ENCODE results near the gene RAD51C. TPM values are rescaled to one million over a fixed set of nuclear protein-coding genes. Genes with fewer than 3 reads are reported as not detected.

The RAD51C gene
- total and polyA plus RNA-seq, 9 of the 15 experiments (the other 6 are each of a cell fraction or from before 2014, with no cell fraction given), result 93.9 to 341 (median 135) TPM

GRCh38 chr17:58692239-58693055 is at the start of gene RAD51C (continued):
- TF ChIP-seq, protein P1, sequence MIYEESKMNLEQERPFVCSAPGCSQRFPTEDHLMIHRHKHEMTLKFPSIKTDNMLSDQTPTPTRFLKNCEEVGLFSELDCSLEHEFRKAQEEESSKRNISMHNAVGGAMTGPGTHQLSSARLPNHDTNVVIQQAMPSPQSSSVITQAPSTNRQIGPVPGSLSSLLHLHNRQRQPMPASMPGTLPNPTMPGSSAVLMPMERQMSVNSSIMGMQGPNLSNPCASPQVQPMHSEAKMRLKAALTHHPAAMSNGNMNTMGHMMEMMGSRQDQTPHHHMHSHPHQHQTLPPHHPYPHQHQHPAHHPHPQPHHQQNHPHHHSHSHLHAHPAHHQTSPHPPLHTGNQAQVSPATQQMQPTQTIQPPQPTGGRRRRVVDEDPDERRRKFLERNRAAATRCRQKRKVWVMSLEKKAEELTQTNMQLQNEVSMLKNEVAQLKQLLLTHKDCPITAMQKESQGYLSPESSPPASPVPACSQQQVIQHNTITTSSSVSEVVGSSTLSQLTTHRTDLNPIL (CRISPR knock-in tag; IDR thresholded peaks at IDR 0.05), result no peak
- no peak for TF ChIP-seq ZNF384 (IDR thresholded peaks at IDR 0.05; ENCODE audit: low read depth, low read length)

- Histone ChIP-seq H4K20me1 (replicated peaks; ENCODE audit: control insufficient read depth, insufficient read depth, low read length) (no peaks in the 10 kb centered on the region), H3K9me1 (ENCODE audit: control insufficient read depth, insufficient read depth, low read length) (no peaks in the 10 kb centered on the region), H3K9me3 (replicated peaks; ENCODE audit: control insufficient read depth, insufficient read depth, low read depth, low read length) (no peaks in the 10 kb centered on the region), H3K4me2 (ENCODE audit: insufficient read depth, low read length) (no peak overlapping the region), H3K4me1 (replicated peaks in 1 of 2; ENCODE audit: control insufficient read depth in 2 of 2, insufficient read depth in 2 of 2, low read length in 2 of 2) (no peaks in the 10 kb centered on the region; a peak in 1 of 5 replicates), H3K4me3 (no peak overlapping the region), H3K27me3 (ENCODE audit: control insufficient read depth in 2 of 2, insufficient read depth in 2 of 2, low read length in 2 of 2) (no peaks in the 10 kb centered on the region), H3K36me3 (ENCODE audit: control insufficient read depth, insufficient read depth, low read length) (no peaks in the 10 kb centered on the region), H3K9ac (ENCODE audit: insufficient read depth in 1 of 2, low read depth in 2 of 2, low read length in 2 of 2) (no peak overlapping the region), H3K79me2 (ENCODE audit: control insufficient read depth, insufficient read depth, low read length) (no peaks in the 10 kb centered on the region), H2AFZ (ENCODE audit: low read depth, low read length) (no peak overlapping the region), H3K27ac (ENCODE audit: extremely low read depth, low read depth, low read length) (no peak overlapping the region)
- POLR2A ChIA-PET, result interaction anchor here (0.7 to 7.5 kb wide), 3 partner anchors 12 to 294 kb away, joined by 3 to 122 read pairs (median 74); no protein-coding TSS in a partner anchor
- WGBS (ENCODE audit: insufficient coverage, low coverage, missing lambda C conversion rate), result 7% methylated on average over 2 of the region's 2 CpGs
- no TSS peak for BruUV-seq (replicated peaks)
- CTCF ChIA-PET (ENCODE audit: low intra/inter-chr PET ratio), result no interaction called here
- no peak for ATAC-seq
- in situ Hi-C loops (cut with MboI) (no loop called here), intact Hi-C loops (cut with micrococcal nuclease) (no loop called here)
- no peak for FAIRE-seq
- no peak for DNase-seq (ENCODE audit: extremely low read depth in 1 of 4, low spot score in 3 of 4)
- TF ChIP-seq, protein P2, sequence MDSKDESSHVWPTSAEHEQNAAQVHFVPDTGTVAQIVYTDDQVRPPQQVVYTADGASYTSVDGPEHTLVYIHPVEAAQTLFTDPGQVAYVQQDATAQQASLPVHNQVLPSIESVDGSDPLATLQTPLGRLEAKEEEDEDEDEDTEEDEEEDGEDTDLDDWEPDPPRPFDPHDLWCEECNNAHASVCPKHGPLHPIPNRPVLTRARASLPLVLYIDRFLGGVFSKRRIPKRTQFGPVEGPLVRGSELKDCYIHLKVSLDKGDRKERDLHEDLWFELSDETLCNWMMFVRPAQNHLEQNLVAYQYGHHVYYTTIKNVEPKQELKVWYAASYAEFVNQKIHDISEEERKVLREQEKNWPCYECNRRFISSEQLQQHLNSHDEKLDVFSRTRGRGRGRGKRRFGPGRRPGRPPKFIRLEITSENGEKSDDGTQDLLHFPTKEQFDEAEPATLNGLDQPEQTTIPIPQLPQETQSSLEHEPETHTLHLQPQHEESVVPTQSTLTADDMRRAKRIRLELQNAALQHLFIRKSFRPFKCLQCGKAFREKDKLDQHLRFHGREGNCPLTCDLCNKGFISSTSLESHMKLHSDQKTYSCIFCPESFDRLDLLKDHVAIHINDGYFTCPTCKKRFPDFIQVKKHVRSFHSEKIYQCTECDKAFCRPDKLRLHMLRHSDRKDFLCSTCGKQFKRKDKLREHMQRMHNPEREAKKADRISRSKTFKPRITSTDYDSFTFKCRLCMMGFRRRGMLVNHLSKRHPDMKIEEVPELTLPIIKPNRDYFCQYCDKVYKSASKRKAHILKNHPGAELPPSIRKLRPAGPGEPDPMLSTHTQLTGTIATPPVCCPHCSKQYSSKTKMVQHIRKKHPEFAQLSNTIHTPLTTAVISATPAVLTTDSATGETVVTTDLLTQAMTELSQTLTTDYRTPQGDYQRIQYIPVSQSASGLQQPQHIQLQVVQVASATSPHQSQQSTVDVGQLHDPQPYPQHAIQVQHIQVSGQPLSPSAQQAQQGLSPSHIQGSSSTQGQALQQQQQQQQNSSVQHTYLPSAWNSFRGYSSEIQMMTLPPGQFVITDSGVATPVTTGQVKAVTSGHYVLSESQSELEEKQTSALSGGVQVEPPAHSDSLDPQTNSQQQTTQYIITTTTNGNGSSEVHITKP (IDR thresholded peaks at IDR 0.05; ENCODE audit: partially characterized antibody), result no peak
- TF ChIP-seq ZMIZ1 (IDR thresholded peaks at IDR 0.05; ENCODE audit: low read depth in 2 of 2, low read length in 2 of 2) (no peak), TCFL5 (CRISPR knock-in tag; conservative IDR thresholded peaks at IDR 0.05) (no peak), LARP7 (IDR thresholded peaks at IDR 0.05) (no peak)
Observed at GRCh38 chr17:58643147-58643546, 49.3 kb upstream of the RAD51C start.

All from K562 (cell line).